IMR-90 (cell line): ENCODE measurements around the gene FAM114A2. TPM values are rescaled to one million over a fixed set of nuclear protein-coding genes. Genes with fewer than 3 reads are reported as not detected.

Experiments used
- ATAC-seq: fragments of 200-7000 bp; cut with Tn5 transposase; 2 replicates; pipeline ENCODE4 v1.9.1; 2020; ENCODE audit warnings: low read depth, mild to moderate bottlenecking, moderate library complexity
- BruUV-seq: library from RNA; stranded (reverse); fragments of 400-500 nt; replicated peaks from 2 replicates; lab custom pipeline; 2021; lab: Mats Ljungman, UMichigan
- CTCF ChIA-PET: fragments of 300-600 bp; formaldehyde crosslinking; extraction: SDS; loops from one replicate; lab custom pipeline; 2021; ENCODE audit warnings: antibody characterized with exemption; lab: Yijun Ruan, JAX
- POLR2A ChIA-PET: fragments of 300-600 bp; sonication (Branson Sonifier 250); formaldehyde crosslinking; loops from one replicate; lab custom pipeline; 2022; ENCODE audit warnings: antibody characterized with exemption; ENCODE audit not compliant: unreplicated experiment; lab: Charles Lee
- DNase-seq: peaks from one replicate; pipeline ENCODE4 v3.0.0; 2013
- H2AFZ ChIP-seq: replicated peaks from 2 replicates; pipeline ENCODE3; 2013; ENCODE audit warnings: low read length, mild to moderate bottlenecking; ENCODE audit not compliant: poor library complexity
- H2AK5ac ChIP-seq: 2 replicates; pipeline ENCODE4 v1.6.1; 2013; ENCODE audit warnings: low read depth, low read length, inconsistent platforms
- H2AK9ac ChIP-seq: replicated peaks from 2 replicates; pipeline ENCODE3; 2013; ENCODE audit warnings: mild to moderate bottlenecking, low read depth, low read length, moderate library complexity; ENCODE audit not compliant: poor library complexity
- H2BK120ac ChIP-seq: 2 replicates; pipeline ENCODE4 v1.6.1; 2013; ENCODE audit warnings: low read depth, low read length, inconsistent platforms
- H2BK15ac ChIP-seq: 3 replicates; pipeline ENCODE4 v1.6.1; 2013; ENCODE audit warnings: low read depth, low read length, inconsistent platforms
- H2BK20ac ChIP-seq: 2 replicates; pipeline ENCODE4 v1.6.1; 2013; ENCODE audit warnings: low read depth, mild to moderate bottlenecking, inconsistent platforms, low read length, moderate library complexity
- H2BK5ac ChIP-seq: 2 replicates; pipeline ENCODE4 v1.6.1; 2013; ENCODE audit warnings: mild to moderate bottlenecking, low read depth, low read length, inconsistent platforms; ENCODE audit not compliant: poor library complexity, severe bottlenecking
- H3K14ac ChIP-seq: replicated peaks from 2 replicates; pipeline ENCODE4 v1.6.1; 2013; ENCODE audit warnings: low read depth, low read length, inconsistent platforms
- H3K18ac ChIP-seq: 2 replicates; pipeline ENCODE4 v1.6.1; 2013; ENCODE audit warnings: low read depth, low read length, control low read depth
- H3K23ac ChIP-seq: 2 replicates; pipeline ENCODE4 v1.6.1; 2013; ENCODE audit warnings: low read depth, low read length, inconsistent platforms
- H3K27ac ChIP-seq: 2 replicates; pipeline ENCODE4 v1.5.1; 2013; ENCODE audit warnings: mild to moderate bottlenecking, control low read depth, low read length; ENCODE audit not compliant: insufficient read depth
- H3K27me3 ChIP-seq: 2 replicates; pipeline ENCODE4 v1.6.1; 2013; ENCODE audit warnings: low read length; ENCODE audit not compliant: control insufficient read depth, insufficient read depth
- H3K36me3 ChIP-seq: 2 replicates; pipeline ENCODE4 v1.6.1; 2013; ENCODE audit warnings: low read length, mixed read lengths; ENCODE audit not compliant: control insufficient read depth, insufficient read depth
- H3K4ac ChIP-seq: 2 replicates; pipeline ENCODE4 v1.6.1; 2013; ENCODE audit warnings: low read depth, low read length, inconsistent platforms
- H3K4me1 ChIP-seq: 2 replicates; pipeline ENCODE4 v1.6.1; 2013; ENCODE audit warnings: low read length, mixed read lengths; ENCODE audit not compliant: control insufficient read depth, insufficient read depth
- H3K4me2 ChIP-seq: 2 replicates; pipeline ENCODE4 v1.6.1; 2013; ENCODE audit warnings: low read depth, mild to moderate bottlenecking, control low read depth, low read length, moderate library complexity
- H3K4me3 ChIP-seq: 2 replicates; pipeline ENCODE4 v1.5.1; 2013; ENCODE audit warnings: low read depth, mild to moderate bottlenecking, control low read depth, low read length, moderate library complexity; ENCODE audit not compliant: insufficient read depth
- H3K56ac ChIP-seq: 2 replicates; pipeline ENCODE4 v1.6.1; 2013; ENCODE audit warnings: low read length, inconsistent platforms; ENCODE audit not compliant: insufficient read depth; ENCODE audit errors: extremely low read depth
- H3K79me1 ChIP-seq, 2 experiments: 2 replicates each; pipeline ENCODE4 v1.6.1; 2013; ENCODE audit warnings: low read length in 2 of 2, inconsistent platforms in 1 of 2, low read depth in 1 of 2
- H3K9ac ChIP-seq: 2 replicates; pipeline ENCODE4 v1.6.1; 2013; ENCODE audit warnings: low read depth, low read length, control low read depth
- H3K9me1 ChIP-seq: 2 replicates; pipeline ENCODE4 v1.6.1; 2013; ENCODE audit warnings: low read length, inconsistent platforms; ENCODE audit not compliant: insufficient read depth
- H3K9me3 ChIP-seq: 2 replicates; pipeline ENCODE4 v1.6.1; 2013; ENCODE audit warnings: low read length; ENCODE audit not compliant: control insufficient read depth, insufficient read depth
- H4K20me1 ChIP-seq: 2 replicates; pipeline ENCODE4 v1.6.1; 2013; ENCODE audit warnings: low read length, inconsistent platforms; ENCODE audit not compliant: insufficient read depth
- H4K5ac ChIP-seq: 2 replicates; pipeline ENCODE4 v1.6.1; 2013; ENCODE audit warnings: mild to moderate bottlenecking, low read depth, low read length, control low read depth
- H4K8ac ChIP-seq, 2 experiments: 2 replicates each; pipeline ENCODE4 v1.6.1; 2013; ENCODE audit warnings: low read depth in 2 of 2, low read length in 2 of 2, control low read depth in 1 of 2, inconsistent platforms in 1 of 2
- H4K91ac ChIP-seq: 2 replicates; pipeline ENCODE4 v1.6.1; 2013; ENCODE audit warnings: low read depth, low read length, inconsistent platforms; ENCODE audit not compliant: insufficient read depth
- BHLHE40 ChIP-seq: fragments of 150-350 bp; IDR thresholded peaks from 2 replicates; pipeline ENCODE4 v1.6.1; 2016; ENCODE audit warnings: mild to moderate bottlenecking, low read depth, low read length
- CEBPB ChIP-seq: IDR thresholded peaks from 2 replicates; pipeline ENCODE4 v1.6.1; 2012; ENCODE audit warnings: low read depth, low read length, improper control_type of control experiment
- CHD1 ChIP-seq: IDR thresholded peaks from 2 replicates; pipeline ENCODE4 v1.6.1; 2012; ENCODE audit warnings: low read depth, low read length, improper control_type of control experiment
- CTCF ChIP-seq: conservative IDR thresholded peaks from 2 replicates; pipeline ENCODE4 v1.5.1; 2012; ENCODE audit warnings: mild to moderate bottlenecking, low read depth, low read length, improper control_type of control experiment
- ELK1 ChIP-seq: fragments of 150-350 bp; IDR thresholded peaks from 2 replicates; pipeline ENCODE4 v1.6.1; 2016; ENCODE audit warnings: low read depth, mild to moderate bottlenecking, low read length, moderate library complexity, borderline replicate concordance
- FOS ChIP-seq: fragments of 150-350 bp; IDR thresholded peaks from 2 replicates; pipeline ENCODE4 v1.6.1; 2016; ENCODE audit warnings: low read depth, low read length
- MAFK ChIP-seq: IDR thresholded peaks from 2 replicates; pipeline ENCODE4 v1.6.1; 2012; ENCODE audit warnings: low read depth, low read length, improper control_type of control experiment
- MAZ ChIP-seq: IDR thresholded peaks from 2 replicates; pipeline ENCODE4 v1.6.1; 2012; ENCODE audit warnings: low read depth, mild to moderate bottlenecking, low read length, improper control_type of control experiment, moderate library complexity, borderline replicate concordance
- MXI1 ChIP-seq: IDR thresholded peaks from 2 replicates; pipeline ENCODE4 v1.6.1; 2012; ENCODE audit warnings: low read depth, mild to moderate bottlenecking, low read length, moderate library complexity, borderline replicate concordance
- NFE2L2 ChIP-seq: fragments of 150-350 bp; IDR thresholded peaks from 2 replicates; pipeline ENCODE4 v1.6.1; 2016; ENCODE audit warnings: low read depth, mild to moderate bottlenecking, low read length
- POLR2A ChIP-seq: IDR thresholded peaks from 2 replicates; pipeline ENCODE4 v1.6.1; 2012; ENCODE audit warnings: mild to moderate bottlenecking, low read depth, low read length
- RAD21 ChIP-seq: IDR thresholded peaks from 2 replicates; pipeline ENCODE4 v1.6.1; 2012; ENCODE audit warnings: low read length, improper control_type of control experiment
- RCOR1 ChIP-seq: IDR thresholded peaks from 2 replicates; pipeline ENCODE4 v1.6.1; 2012; ENCODE audit warnings: mild to moderate bottlenecking, low read length, improper control_type of control experiment; ENCODE audit not compliant: insufficient replicate concordance
- RFX5 ChIP-seq: IDR thresholded peaks from 2 replicates; pipeline ENCODE4 v1.8.0; 2012; ENCODE audit warnings: low read depth, mild to moderate bottlenecking, low read length, moderate library complexity
- SMC3 ChIP-seq: fragments of 150-350 bp; IDR thresholded peaks from 2 replicates; pipeline ENCODE4 v1.6.1; 2016; ENCODE audit warnings: low read depth, mild to moderate bottlenecking, antibody characterized with exemption, low read length, moderate library complexity
- USF2 ChIP-seq: fragments of 150-350 bp; IDR thresholded peaks from 2 replicates; pipeline ENCODE4 v1.6.1; 2017; ENCODE audit warnings: mild to moderate bottlenecking, antibody characterized with exemption, low read length, low read depth
- WGBS, 2 experiments: methylation state at CpG; one replicate each; pipeline versions ENCODE4 v1.1.5 to v1.1.7; 2013; ENCODE audit warnings: missing lambda C conversion rate in 2 of 2; ENCODE audit not compliant: insufficient read length in 1 of 2; ENCODE audit errors: extremely low coverage in 2 of 2; 5-methylcytosine and 5-hydroxymethylcytosine counted together
- dilution Hi-C: fragments of 300-500 bp; cut with HindIII; formaldehyde crosslinking; loops from one replicate; pipeline ENCODE4 v1.14.3; 2018; ENCODE audit warnings: low sequenced_read_pairs; ENCODE audit not compliant: unreplicated experiment
- in situ Hi-C: fragments of 300-500 bp; cut with MboI; formaldehyde crosslinking; loops from 3 replicates; pipeline ENCODE4 v1.14.3; 2019; ENCODE audit warnings: low sequenced_read_pairs, inconsistent platforms, mixed read lengths
- intact Hi-C: fragments of 100-400 bp; cut with micrococcal nuclease; formaldehyde crosslinking; loops from 2 replicates; pipeline ENCODE4 v1.10.0; 2022
- polyA plus RNA-seq, 3 experiments: library from polyadenylated mRNA; depleted of rRNA; stranded (reverse); fragments of >200 nt; gene quantifications; 2 replicates each; pipeline ENCODE4 v1.2.3, GENCODE V29; 2012; ENCODE audit warnings: low replicate concordance in 1 of 3
- total RNA-seq: library from RNA; depleted of rRNA; stranded (reverse); fragments of >200 nt; gene quantifications from 2 replicates; pipeline ENCODE4 v1.2.3, GENCODE V29; 2012

FAM114A2 gene
- total and polyA plus RNA-seq, 2 of the 4 experiments (the other 2 are of a cell fraction), result 13.2 to 41.2 TPM

- no TSS peak for BruUV-seq
- Histone ChIP-seq H3K4ac (no peak overlapping the region), H2BK120ac (no peak overlapping the region), H2BK5ac (no peak overlapping the region), H2BK15ac (no peak overlapping the region), H4K20me1 (no peaks in the 10 kb centered on the region), H3K27me3 (peaks cover 6% of the 10 kb centered on the region), H3K4me2 (no peak overlapping the region), H3K27ac (no peak overlapping the region), H3K9me1 (no peaks in the 10 kb centered on the region), H3K18ac (no peak overlapping the region), H3K4me3 (no peak overlapping the region), H4K91ac (no peak overlapping the region), H4K8ac (no peak overlapping the region), H3K23ac (no peak overlapping the region), H2AFZ (no peak overlapping the region), H4K5ac (no peak overlapping the region), H3K79me1 (no peaks in the 10 kb centered on the region), H3K36me3 (no peaks in the 10 kb centered on the region), H2AK5ac (no peak overlapping the region), H3K9me3 (no peaks in the 10 kb centered on the region), H2BK20ac (no peak overlapping the region), H2AK9ac (no peak overlapping the region), H3K56ac (no peak overlapping the region), H3K14ac (no peak overlapping the region), H3K9ac (no peak overlapping the region), H3K4me1 (peaks cover 3% of the 10 kb centered on the region)
- ChIA-PET CTCF (no interaction called here), POLR2A (no interaction called here)
- in situ Hi-C loops, result loop anchor here (5.0 to 10.0 kb wide), 2 partner anchors 485 to 1442 kb away; no protein-coding TSS in a partner anchor
- intact Hi-C loops, result loop anchor here (10.0 kb wide), 2 partner anchors 255 to 1825 kb away; no protein-coding TSS in a partner anchor
- WGBS, 2 experiments, result no CpG with 5 or more reads among the region's 3 CpGs
- no peak for DNase-seq
- no peak for ATAC-seq
- dilution Hi-C loops, result no loop called here
- no peak for TF ChIP-seq MAZ
- no peak for TF ChIP-seq CHD1
- no peak for TF ChIP-seq RAD21
- TF ChIP-seq POLR2A, result no peak
- no peak for TF ChIP-seq BHLHE40
- no peak for TF ChIP-seq MXI1
- no peak for TF ChIP-seq NFE2L2
- TF ChIP-seq USF2, result no peak
- TF ChIP-seq FOS, result no peak
- TF ChIP-seq RCOR1, result no peak
- no peak for TF ChIP-seq CEBPB
- TF ChIP-seq ELK1, result no peak
- TF ChIP-seq SMC3, result no peak
- no peak for TF ChIP-seq CTCF
- TF ChIP-seq MAFK, result no peak
- TF ChIP-seq RFX5, result no peak
These were observed 69.2 kb downstream of the FAM114A2 start for GRCh38 chr5:153969563-153969895.
